ENCODE measurements around the gene IL1RAPL2. TPM values are rescaled to one million over a fixed set of nuclear protein-coding genes. Genes with fewer than 3 reads are reported as not detected.

IL1RAPL2 gene
- total and polyA plus RNA-seq, 2 of the 8 experiments (the other 6 are each of a cell fraction or from before 2014, with no cell fraction given), result 0.20 to 1.3 TPM

DNA sequence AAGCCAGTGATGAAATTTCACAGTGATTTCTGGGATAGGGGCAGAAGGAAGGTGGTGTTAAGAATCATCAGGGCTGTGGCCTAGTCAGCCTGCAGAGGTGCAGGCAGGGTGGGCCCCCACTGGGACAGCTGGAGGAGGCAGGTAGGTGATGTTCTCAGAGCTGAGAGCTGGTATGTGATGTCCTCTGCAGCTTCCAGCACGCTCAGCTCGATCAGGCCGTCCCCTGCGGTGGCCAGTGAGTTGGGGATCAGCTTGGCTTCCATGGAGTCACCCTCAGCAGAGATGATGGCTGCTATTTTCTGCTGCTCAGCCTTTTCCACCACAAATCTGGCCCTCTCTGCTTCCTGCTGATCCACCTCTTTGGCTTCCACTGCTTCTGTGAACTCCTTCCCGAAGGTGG, 81.1 kb downstream of the IL1RAPL2 start:
- H2BK120ac ChIP-seq (replicated peaks; ENCODE audit: low read depth, low read length), result no peak overlapping the region
- no peaks in the 10 kb centered on the region for H3K79me1 ChIP-seq (ENCODE audit: low read depth, low read length)
- no peak overlapping the region for H4K91ac ChIP-seq (replicated peaks; ENCODE audit: insufficient read length, low read length)
- no peak overlapping the region for H2BK20ac ChIP-seq (ENCODE audit: low read length)
- H3K36me3 ChIP-seq (ENCODE audit: control insufficient read depth in 2 of 4, insufficient read depth in 4 of 4, low read length in 3 of 4), result no peaks in the 10 kb centered on the region
- H3K23me2 ChIP-seq (ENCODE audit: low read depth, low read length), result no peaks in the 10 kb centered on the region
- no peak overlapping the region for H3K18ac ChIP-seq (ENCODE audit: extremely low read depth, low read length)
- ChIA-PET POLR2A (ENCODE audit: partially characterized antibody) (interaction anchor here (0.6 kb wide), 1 partner anchor 10 kb away, joined by 5 read pairs; no protein-coding TSS in a partner anchor), CTCF (ENCODE audit: partially characterized antibody) (interaction anchor here (1.2 kb wide), 1 partner anchor 11 kb away, joined by 3 read pairs; no protein-coding TSS in a partner anchor)
- no peak for DNase-seq (ENCODE audit: low read depth in 1 of 2, low spot score in 2 of 2)
- no peaks in the 10 kb centered on the region for H3K4me1 ChIP-seq (replicated peaks in 1 of 4; ENCODE audit: control insufficient read depth in 3 of 4, insufficient read depth in 4 of 4, low read length in 3 of 4)
- WGBS, 2 experiments (ENCODE audit: extremely low coverage in 1 of 2, insufficient coverage in 1 of 2, insufficient read length in 1 of 2, insufficient replicate concordance in 2 of 2, low coverage in 1 of 2, low lambda C conversion rate in 2 of 2, missing lambda C conversion rate in 1 of 2), result 100% methylated on average over 2 of the region's 5 CpGs; no CpG with 5 or more reads in 1 of the 2 experiments
- H3K23ac ChIP-seq (ENCODE audit: insufficient read length), result no peak overlapping the region
- no peak overlapping the region for H3K27ac ChIP-seq (ENCODE audit: low read depth, low read length)
- no peak overlapping the region for H2AFZ ChIP-seq (ENCODE audit: low read length)
- no peak overlapping the region for H3K9ac ChIP-seq (replicated peaks in 1 of 4; ENCODE audit: extremely low read depth in 1 of 4, low read depth in 3 of 4, low read length in 3 of 4)
- H2BK15ac ChIP-seq (ENCODE audit: low read length), result no peak overlapping the region
- H3K14ac ChIP-seq (ENCODE audit: insufficient read length), result no peak overlapping the region
- no peaks in the 10 kb centered on the region for H3K9me3 ChIP-seq (ENCODE audit: insufficient read depth in 2 of 2, low read depth in 1 of 2, low read length in 1 of 2)
- H3K4ac ChIP-seq (replicated peaks; ENCODE audit: insufficient read length, low read depth, low read length), result no peak overlapping the region
- no peak overlapping the region for H3K4me3 ChIP-seq (ENCODE audit: extremely low read depth in 1 of 4, insufficient read depth in 2 of 4, low read depth in 3 of 4, low read length in 4 of 4)
- H3K56ac ChIP-seq (replicated peaks; ENCODE audit: insufficient read length, low read depth, low read length), result no peak overlapping the region
- no peak overlapping the region for H3K4me2 ChIP-seq (ENCODE audit: insufficient read depth in 1 of 2, low read depth in 2 of 2, low read length in 2 of 2)
- no peak overlapping the region for H2AK5ac ChIP-seq (ENCODE audit: low read depth, low read length)
- H4K8ac ChIP-seq (ENCODE audit: extremely low read depth, insufficient read depth, low read length), result no peak overlapping the region
- no peaks in the 10 kb centered on the region for H4K20me1 ChIP-seq (replicated peaks in 1 of 2; ENCODE audit: control insufficient read depth in 1 of 2, insufficient read depth in 2 of 2, low read length in 2 of 2)
- no peak overlapping the region for H2BK5ac ChIP-seq (ENCODE audit: low read depth, low read length)
- H3K27me3 ChIP-seq (replicated peaks in 1 of 4; ENCODE audit: control insufficient read depth in 3 of 4, extremely low read depth in 1 of 4, insufficient read depth in 3 of 4, low read length in 3 of 4), result no peaks in the 10 kb centered on the region
- no peak overlapping the region for H4K5ac ChIP-seq (ENCODE audit: insufficient read length, low read depth, low read length)
- no peak for FAIRE-seq
- no peaks in the 10 kb centered on the region for H3K79me2 ChIP-seq (ENCODE audit: control insufficient read depth in 1 of 2, insufficient read depth in 2 of 2, low read length in 2 of 2)
- H2BK12ac ChIP-seq (ENCODE audit: low read depth, low read length), result no peak overlapping the region
- TF ChIP-seq TEAD4 (IDR thresholded peaks at IDR 0.05; ENCODE audit: low read depth, low read length), result no peak
- no peak for TF ChIP-seq TAF1 (IDR thresholded peaks at IDR 0.05; ENCODE audit: low read depth, low read length)
- TF ChIP-seq KDM1A (IDR thresholded peaks at IDR 0.05; ENCODE audit: borderline replicate concordance, low read length), result no peak
- no peak for TF ChIP-seq CHD1 (IDR thresholded peaks at IDR 0.05; ENCODE audit: low read depth, low read length)
- TF ChIP-seq, protein P1, sequence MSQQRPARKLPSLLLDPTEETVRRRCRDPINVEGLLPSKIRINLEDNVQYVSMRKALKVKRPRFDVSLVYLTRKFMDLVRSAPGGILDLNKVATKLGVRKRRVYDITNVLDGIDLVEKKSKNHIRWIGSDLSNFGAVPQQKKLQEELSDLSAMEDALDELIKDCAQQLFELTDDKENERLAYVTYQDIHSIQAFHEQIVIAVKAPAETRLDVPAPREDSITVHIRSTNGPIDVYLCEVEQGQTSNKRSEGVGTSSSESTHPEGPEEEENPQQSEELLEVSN (IDR thresholded peaks at IDR 0.05), result no peak
- no peak for TF ChIP-seq SIRT6 (IDR thresholded peaks at IDR 0.05; ENCODE audit: low read length)
- no peak for TF ChIP-seq FOSL1 (IDR thresholded peaks at IDR 0.05; ENCODE audit: insufficient read depth, low read depth, low read length)
- TF ChIP-seq KDM5A (IDR thresholded peaks at IDR 0.05; ENCODE audit: low read length), result no peak
- no peak for TF ChIP-seq EP300 (IDR thresholded peaks at IDR 0.05; ENCODE audit: borderline replicate concordance in 1 of 2, low read depth in 2 of 2, low read length in 2 of 2)
- TF ChIP-seq, protein P2, sequence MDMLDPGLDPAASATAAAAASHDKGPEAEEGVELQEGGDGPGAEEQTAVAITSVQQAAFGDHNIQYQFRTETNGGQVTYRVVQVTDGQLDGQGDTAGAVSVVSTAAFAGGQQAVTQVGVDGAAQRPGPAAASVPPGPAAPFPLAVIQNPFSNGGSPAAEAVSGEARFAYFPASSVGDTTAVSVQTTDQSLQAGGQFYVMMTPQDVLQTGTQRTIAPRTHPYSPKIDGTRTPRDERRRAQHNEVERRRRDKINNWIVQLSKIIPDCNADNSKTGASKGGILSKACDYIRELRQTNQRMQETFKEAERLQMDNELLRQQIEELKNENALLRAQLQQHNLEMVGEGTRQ (IDR thresholded peaks at IDR 0.05; ENCODE audit: low read length), result no peak
- TF ChIP-seq EGR1 (IDR thresholded peaks at IDR 0.05; ENCODE audit: borderline replicate concordance, low read depth, low read length), result no peak
- TF ChIP-seq, protein P3, sequence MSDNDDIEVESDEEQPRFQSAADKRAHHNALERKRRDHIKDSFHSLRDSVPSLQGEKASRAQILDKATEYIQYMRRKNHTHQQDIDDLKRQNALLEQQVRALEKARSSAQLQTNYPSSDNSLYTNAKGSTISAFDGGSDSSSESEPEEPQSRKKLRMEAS (IDR thresholded peaks at IDR 0.05), result no peak
- TF ChIP-seq NRF1 (IDR thresholded peaks at IDR 0.05; ENCODE audit: low read depth, low read length), result no peak

Data from H1 (cell line).